GM12872 (cell line): ENCODE data around the gene MSI2.

Experiments used
- TF ChIP-seq, protein P1 (sequence below): IDR thresholded peaks from 3 replicates; pipeline ENCODE4 v1.5.1; 2011; ENCODE audit warnings: low read depth, mild to moderate bottlenecking, low read length, moderate library complexity; ENCODE audit not compliant: insufficient read depth

Gene MSI2

DNA sequence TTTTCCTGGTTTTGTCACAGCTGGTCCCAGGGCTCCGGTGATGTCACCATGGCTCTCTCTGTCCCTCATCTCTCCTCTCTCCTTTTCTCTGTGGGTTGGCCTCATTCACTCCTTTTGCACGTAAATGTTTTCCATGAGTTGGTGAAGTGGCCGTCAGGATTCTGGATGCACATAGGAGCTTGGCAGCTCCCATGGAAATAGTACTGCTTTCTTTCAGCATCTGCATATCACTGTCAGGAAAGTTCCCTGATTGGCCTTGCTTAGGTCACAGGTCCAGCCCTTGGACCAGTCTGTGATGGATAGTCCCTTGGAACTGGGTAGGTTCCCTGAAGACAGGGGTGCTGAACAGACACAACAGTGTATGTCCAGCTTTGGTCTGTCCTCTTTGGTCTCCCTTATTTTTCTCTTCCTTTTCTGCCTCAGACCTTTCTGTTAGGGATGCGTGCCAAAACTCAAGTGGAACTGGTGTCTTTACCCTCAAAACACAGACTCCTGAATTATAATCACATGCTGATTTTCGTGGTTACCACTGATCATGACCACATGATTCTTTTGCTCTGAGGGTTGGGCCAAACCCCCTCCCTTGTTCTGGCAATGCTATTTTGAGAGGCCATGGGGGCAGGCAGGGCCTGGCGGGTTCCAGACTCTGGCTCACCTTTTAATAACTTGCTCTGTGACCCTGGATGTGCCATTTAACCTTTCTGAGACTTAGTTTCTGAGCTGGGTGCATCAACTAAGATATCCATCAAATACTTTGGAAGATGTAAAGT lies 99.0 kb downstream of the MSI2 start:
- TF ChIP-seq, protein P1, sequence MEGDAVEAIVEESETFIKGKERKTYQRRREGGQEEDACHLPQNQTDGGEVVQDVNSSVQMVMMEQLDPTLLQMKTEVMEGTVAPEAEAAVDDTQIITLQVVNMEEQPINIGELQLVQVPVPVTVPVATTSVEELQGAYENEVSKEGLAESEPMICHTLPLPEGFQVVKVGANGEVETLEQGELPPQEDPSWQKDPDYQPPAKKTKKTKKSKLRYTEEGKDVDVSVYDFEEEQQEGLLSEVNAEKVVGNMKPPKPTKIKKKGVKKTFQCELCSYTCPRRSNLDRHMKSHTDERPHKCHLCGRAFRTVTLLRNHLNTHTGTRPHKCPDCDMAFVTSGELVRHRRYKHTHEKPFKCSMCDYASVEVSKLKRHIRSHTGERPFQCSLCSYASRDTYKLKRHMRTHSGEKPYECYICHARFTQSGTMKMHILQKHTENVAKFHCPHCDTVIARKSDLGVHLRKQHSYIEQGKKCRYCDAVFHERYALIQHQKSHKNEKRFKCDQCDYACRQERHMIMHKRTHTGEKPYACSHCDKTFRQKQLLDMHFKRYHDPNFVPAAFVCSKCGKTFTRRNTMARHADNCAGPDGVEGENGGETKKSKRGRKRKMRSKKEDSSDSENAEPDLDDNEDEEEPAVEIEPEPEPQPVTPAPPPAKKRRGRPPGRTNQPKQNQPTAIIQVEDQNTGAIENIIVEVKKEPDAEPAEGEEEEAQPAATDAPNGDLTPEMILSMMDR = no peak

DNA sequence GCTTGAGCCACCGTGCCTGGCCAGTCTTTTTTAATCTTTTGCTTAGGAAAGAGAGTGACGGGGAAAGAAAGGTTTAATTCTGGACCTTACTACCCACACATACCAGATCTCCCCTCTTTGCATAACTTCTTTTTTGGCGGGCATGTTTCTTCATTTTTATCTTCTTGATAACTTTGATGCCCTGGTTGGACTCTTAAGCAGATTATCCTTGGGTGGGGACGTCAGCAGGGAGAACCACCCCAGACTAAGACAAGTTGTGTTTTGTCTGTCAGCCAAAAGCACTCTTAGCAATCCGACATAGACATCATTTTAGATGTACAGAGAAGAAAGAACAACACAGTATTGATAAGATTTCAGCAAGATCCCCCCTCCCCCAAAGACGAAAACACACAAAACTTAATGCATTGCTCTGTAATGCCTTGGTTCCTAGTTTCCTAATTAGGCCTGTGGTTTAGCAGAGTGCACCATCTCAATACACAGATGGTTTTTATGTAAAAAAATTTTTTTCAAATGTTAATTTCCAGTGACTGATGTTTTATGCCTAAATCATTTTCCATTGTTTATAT lies 99.9 kb downstream of the MSI2 start:
- TF ChIP-seq, protein P1 = no peak

- TF ChIP-seq, protein P1 = no peak
These were observed 100.5 kb downstream of the MSI2 start for GRCh38 chr17:57356719-57357391.

DNA sequence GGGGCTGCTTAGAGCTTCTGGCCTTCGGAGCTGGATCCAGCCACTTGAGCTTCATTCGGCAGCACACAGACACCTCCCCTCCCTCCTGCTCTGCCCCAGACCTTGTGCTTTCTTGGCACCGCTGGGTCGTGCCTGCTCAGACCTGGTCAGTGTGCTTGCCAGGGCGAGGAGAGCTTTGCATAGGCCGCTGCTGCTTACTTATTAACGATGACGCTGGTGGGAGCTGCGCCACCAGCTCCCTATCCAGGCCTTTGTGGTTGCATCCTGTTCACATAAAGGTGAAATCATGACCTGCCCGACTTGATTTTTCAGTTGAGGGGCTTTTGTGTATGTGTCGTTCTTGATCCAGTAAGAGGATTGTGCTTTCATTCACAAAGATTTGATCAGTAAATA lies 101.1 kb downstream of the MSI2 start:
- TF ChIP-seq, protein P1 = no peak

DNA sequence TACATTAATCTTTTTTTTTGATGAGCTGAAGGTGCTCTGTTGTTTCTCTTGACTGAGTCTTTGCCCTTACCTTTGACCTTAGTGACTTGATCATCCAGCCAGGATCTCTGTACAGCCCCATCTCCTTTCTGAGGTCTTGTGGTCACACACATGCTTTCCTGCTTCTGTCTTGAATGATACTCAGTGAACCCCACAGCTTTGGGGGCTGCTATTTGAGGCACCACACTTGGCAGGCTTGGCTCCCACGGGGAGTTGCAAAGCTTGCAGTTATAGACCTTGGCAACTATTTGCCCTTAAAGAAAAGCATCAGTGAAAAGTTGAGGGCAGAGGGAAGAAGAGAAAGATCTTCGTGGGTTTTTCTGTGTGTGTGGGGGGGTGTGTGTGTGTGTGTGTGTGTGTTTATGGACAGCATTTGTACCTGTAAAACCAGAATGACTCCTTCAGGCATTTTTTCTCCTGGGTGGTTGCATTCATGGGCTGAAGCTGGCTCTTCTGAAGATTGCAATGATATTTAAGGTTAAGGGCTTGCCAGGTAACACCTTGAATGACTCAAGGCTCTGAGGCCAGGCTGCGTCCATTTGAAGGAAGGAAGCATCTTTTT lies 101.6 kb downstream of the MSI2 start:
- TF ChIP-seq, protein P1 = no peak

- TF ChIP-seq, protein P1 = no peak
These were observed 103.9 kb downstream of the MSI2 start for GRCh38 chr17:57360266-57360665.

- TF ChIP-seq, protein P1 = no peak
These were observed 106.7 kb downstream of the MSI2 start for GRCh38 chr17:57362797-57363556.
